T-helper 9 cell (primary cell): ENCODE data around the gene PLA2G4E.

Experiments used
- DNase-seq: peaks from one replicate; pipeline ENCODE4 v3.0.0-alpha.2; 2020

The PLA2G4E gene

GRCh38 chr15:42016971-42017370 lies 3.9 kb downstream of the PLA2G4E start:
- no peak for DNase-seq

GRCh38 chr15:42014406-42014805 lies 6.4 kb downstream of the PLA2G4E start:
- no peak for DNase-seq

- no peak for DNase-seq
Observed at GRCh38 chr15:42012928-42013482, 7.8 kb downstream of the PLA2G4E start.

- no peak for DNase-seq
Observed at GRCh38 chr15:42012241-42012640, 8.6 kb downstream of the PLA2G4E start.

- DNase-seq: no peak
Observed at GRCh38 chr15:42011074-42011473, 9.8 kb downstream of the PLA2G4E start.

GRCh38 chr15:42010434-42010833 lies 10.4 kb downstream of the PLA2G4E start:
- no peak for DNase-seq

- DNase-seq: no peak
Observed at GRCh38 chr15:42009474-42009873, 11.4 kb downstream of the PLA2G4E start.

- no peak for DNase-seq
Observed at GRCh38 chr15:42009022-42009421, 11.8 kb downstream of the PLA2G4E start.

- DNase-seq: no peak
Observed at GRCh38 chr15:42007386-42007785, 13.5 kb downstream of the PLA2G4E start.

GRCh38 chr15:42002333-42002732 lies 18.5 kb downstream of the PLA2G4E start:
- DNase-seq: no peak

GRCh38 chr15:42001236-42001635 lies 19.6 kb downstream of the PLA2G4E start:
- DNase-seq: no peak

- DNase-seq: no peak
Observed at GRCh38 chr15:41999290-42000285, 21.3 kb downstream of the PLA2G4E start.

GRCh38 chr15:41997845-41998244 lies 23.0 kb downstream of the PLA2G4E start:
- DNase-seq: no peak

- no peak for DNase-seq
Observed at GRCh38 chr15:41996921-41997592, 23.8 kb downstream of the PLA2G4E start.

- DNase-seq: no peak
Observed at GRCh38 chr15:41996376-41996775, 24.5 kb downstream of the PLA2G4E start.

GRCh38 chr15:41995476-41995855 lies 25.4 kb downstream of the PLA2G4E start:
- no peak for DNase-seq

- no peak for DNase-seq
Observed at GRCh38 chr15:41994772-41995475, 25.9 kb downstream of the PLA2G4E start.

- DNase-seq: no peak
Observed at GRCh38 chr15:41994171-41994650, 26.6 kb downstream of the PLA2G4E start.

GRCh38 chr15:41993472-41994170 lies 27.2 kb downstream of the PLA2G4E start:
- DNase-seq: no peak

- no peak for DNase-seq
Observed at GRCh38 chr15:41992803-41993190, 28.0 kb downstream of the PLA2G4E start.

GRCh38 chr15:41992151-41992802 lies 28.6 kb downstream of the PLA2G4E start:
- no peak for DNase-seq

- no peak for DNase-seq
Observed at GRCh38 chr15:41990691-41991090, 30.2 kb downstream of the PLA2G4E start.
